Esophagus muscularis mucosa (tissue), 3 donors: Measurements from ENCODE around the gene OR10AD1.

ENCODE experiments used
- CTCF ChIP-seq, 3 experiments: fragments of 200-600 bp in 2 of 3; fragments of 450-650 bp in 1 of 3; sonication (generic) in 2 of 3; IDR thresholded peaks; one replicate each; pipeline ENCODE4 v1.5.1; 2017 to 2019; ENCODE audit warnings: antibody characterized with exemption in 3 of 3, mild to moderate bottlenecking in 2 of 3, moderate library complexity in 1 of 3
- EP300 ChIP-seq: sonication (generic); formaldehyde crosslinking; IDR thresholded peaks from one replicate; pipeline ENCODE4 v1.6.1; 2017; ENCODE audit warnings: antibody characterized with exemption

GRCh38 chr12:48193623-48194022 lies 9.5 kb downstream of the OR10AD1 start:
- TF ChIP-seq CTCF (IDR thresholded peaks at IDR 0.05) (no peak), EP300 (no peak)
